Endothelial cell of umbilical vein (primary cell): ENCODE results near the gene CLDN3.

Experiments
- CTCF ChIP-seq, 2 donors: IDR thresholded peaks; 1 replicate in 1 of 2; 2 replicates in 1 of 2; pipeline ENCODE4 v1.5.1; 2011; ENCODE audit warnings: low read length in 2 of 2, mild to moderate bottlenecking in 2 of 2, moderate library complexity in 2 of 2, control low read depth in 1 of 2, inconsistent platforms in 1 of 2, low read depth in 1 of 2; ENCODE audit not compliant: insufficient read depth in 1 of 2; ENCODE audit errors: extremely low read depth in 1 of 2
- EZH2 ChIP-seq: IDR thresholded peaks from 2 replicates; pipeline ENCODE4 v1.6.1; 2012; ENCODE audit warnings: borderline replicate concordance, low read depth, mild to moderate bottlenecking, moderate library complexity, low read length, inconsistent platforms; ENCODE audit not compliant: severe bottlenecking
- FOS ChIP-seq: IDR thresholded peaks from 2 replicates; pipeline ENCODE4 v1.6.1; 2011; ENCODE audit warnings: mild to moderate bottlenecking, low read length, moderate library complexity, borderline replicate concordance; ENCODE audit not compliant: insufficient read depth
- GATA2 ChIP-seq: IDR thresholded peaks from 2 replicates; pipeline ENCODE4 v1.7.0; 2011; ENCODE audit warnings: low read depth, mild to moderate bottlenecking, moderate library complexity, mixed read lengths, low read length; ENCODE audit not compliant: insufficient read length, insufficient read depth
- JUN ChIP-seq: IDR thresholded peaks from 2 replicates; pipeline ENCODE4 v1.6.1; 2011; ENCODE audit warnings: borderline replicate concordance, low read depth; ENCODE audit not compliant: insufficient read length, insufficient read depth
- MAX ChIP-seq: IDR thresholded peaks from 2 replicates; pipeline ENCODE4 v1.6.1; 2011; ENCODE audit not compliant: insufficient read depth, insufficient read length
- MYC ChIP-seq: IDR thresholded peaks from one replicate; pipeline ENCODE4 v1.6.1; 2011; ENCODE audit warnings: mild to moderate bottlenecking, low read depth, low read length
- POLR2A ChIP-seq: IDR thresholded peaks from 2 replicates; pipeline ENCODE4 v1.6.1; 2012; ENCODE audit warnings: low read depth, mild to moderate bottlenecking, control low read depth, low read length
- POLR2AphosphoS5 ChIP-seq: IDR thresholded peaks from 2 replicates; pipeline ENCODE4 v1.6.1; 2012; ENCODE audit warnings: low read depth, mild to moderate bottlenecking, control low read depth, low read length, moderate library complexity; ENCODE audit not compliant: insufficient read depth

GRCh38 chr7:73766556-73767229 is 3.4 kb downstream of the CLDN3 start:
- no peak for TF ChIP-seq CTCF (IDR thresholded peaks at IDR 0.05; ENCODE audit: extremely low read depth in 1 of 2, insufficient read depth in 1 of 2, low read depth in 1 of 2, low read length in 2 of 2)
- TF ChIP-seq POLR2A, result no peak
- TF ChIP-seq EZH2, result no peak
- TF ChIP-seq MAX, result no peak
- TF ChIP-seq POLR2AphosphoS5, result no peak
- no peak for TF ChIP-seq MYC
- TF ChIP-seq JUN, result no peak
- TF ChIP-seq GATA2, result no peak
- no peak for TF ChIP-seq FOS
